ENCODE measurements around the gene MYEF2.

Gene MYEF2, protein sequence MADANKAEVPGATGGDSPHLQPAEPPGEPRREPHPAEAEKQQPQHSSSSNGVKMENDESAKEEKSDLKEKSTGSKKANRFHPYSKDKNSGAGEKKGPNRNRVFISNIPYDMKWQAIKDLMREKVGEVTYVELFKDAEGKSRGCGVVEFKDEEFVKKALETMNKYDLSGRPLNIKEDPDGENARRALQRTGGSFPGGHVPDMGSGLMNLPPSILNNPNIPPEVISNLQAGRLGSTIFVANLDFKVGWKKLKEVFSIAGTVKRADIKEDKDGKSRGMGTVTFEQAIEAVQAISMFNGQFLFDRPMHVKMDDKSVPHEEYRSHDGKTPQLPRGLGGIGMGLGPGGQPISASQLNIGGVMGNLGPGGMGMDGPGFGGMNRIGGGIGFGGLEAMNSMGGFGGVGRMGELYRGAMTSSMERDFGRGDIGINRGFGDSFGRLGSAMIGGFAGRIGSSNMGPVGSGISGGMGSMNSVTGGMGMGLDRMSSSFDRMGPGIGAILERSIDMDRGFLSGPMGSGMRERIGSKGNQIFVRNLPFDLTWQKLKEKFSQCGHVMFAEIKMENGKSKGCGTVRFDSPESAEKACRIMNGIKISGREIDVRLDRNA

DNA sequence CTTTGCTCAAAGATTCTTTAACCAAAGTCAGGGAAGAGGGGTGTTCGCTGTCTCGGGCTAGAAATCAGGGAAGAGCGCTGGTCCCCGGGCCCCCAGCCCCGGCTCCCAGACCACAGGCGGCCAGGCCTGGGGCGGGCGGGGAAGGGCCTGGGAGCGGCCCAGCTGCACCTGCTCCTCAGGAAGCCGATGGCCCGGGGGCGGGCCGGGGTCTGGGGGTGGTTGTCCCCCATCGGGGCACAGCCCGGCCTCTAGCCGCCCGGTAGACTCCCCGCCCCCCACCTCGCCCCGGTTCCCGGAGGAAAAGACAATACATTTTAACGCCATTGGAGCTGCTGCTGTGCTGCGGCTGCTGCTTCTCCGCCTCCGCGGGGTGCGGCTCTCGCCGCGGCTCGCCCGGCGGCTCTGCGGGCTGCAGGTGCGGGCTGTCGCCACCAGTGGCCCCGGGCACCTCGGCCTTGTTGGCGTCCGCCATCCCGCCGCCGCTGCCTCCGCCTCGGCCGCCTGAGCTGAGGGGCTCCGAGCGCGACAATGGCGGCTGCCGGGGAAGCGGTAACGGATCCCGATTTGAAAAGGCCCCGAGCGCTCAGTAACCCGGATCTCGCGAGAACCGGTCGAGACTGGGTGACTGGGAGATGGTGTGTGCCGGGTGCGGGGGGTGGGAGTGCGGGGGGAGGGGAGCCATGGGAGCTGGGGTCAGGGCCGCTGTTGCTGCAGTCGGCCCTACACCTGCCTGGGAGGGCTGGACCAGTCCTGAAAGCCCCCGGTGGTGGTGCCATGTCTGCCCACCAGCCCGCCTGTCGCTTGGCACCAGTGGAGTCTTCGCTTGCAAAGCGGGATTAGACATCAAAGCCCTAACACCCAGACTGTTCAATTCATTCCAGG is at the start of gene MYEF2:
TSS of gene MYEF2 (minus strand) at position 530 of the 882 bp plus-strand sequence. CDS start at position 472, 58 bp downstream.
- no peaks in the 10 kb centered on the region; a peak in 1 of 22 replicates for H3K27me3 ChIP-seq
- H3K27ac ChIP-seq, result peak within 1 kb of the TSS; percentile 59 to 80 (median 66); a peak in 21 of 22 replicates
- H3K9me3 ChIP-seq (replicated peaks in 1 of 11), result peaks cover 0 to 7% (median 0%) of the 10 kb centered on the region in 11 experiments; a peak in 3 of 22 replicates
- no peaks in the 10 kb centered on the region for H3K36me3 ChIP-seq
- peak within 1 kb of the TSS; percentile 47 to 68 (median 58) for H3K4me2 ChIP-seq
- no peak for TF ChIP-seq Cebpa-rat (IDR thresholded peaks at IDR 0.05)
- H3K9ac ChIP-seq, result peak within 1 kb of the TSS; percentile 68 to 85 (median 76)
- H4K20me1 ChIP-seq, result no peaks in the 10 kb centered on the region
- peak within 1 kb of the TSS; percentile 56 to 74 (median 64) for H3K4me3 ChIP-seq
- peaks cover 0 to 8% (median 0%) of the 10 kb centered on the region in 10 experiments; a peak in 5 of 20 replicates for H3K4me1 ChIP-seq

DNA sequence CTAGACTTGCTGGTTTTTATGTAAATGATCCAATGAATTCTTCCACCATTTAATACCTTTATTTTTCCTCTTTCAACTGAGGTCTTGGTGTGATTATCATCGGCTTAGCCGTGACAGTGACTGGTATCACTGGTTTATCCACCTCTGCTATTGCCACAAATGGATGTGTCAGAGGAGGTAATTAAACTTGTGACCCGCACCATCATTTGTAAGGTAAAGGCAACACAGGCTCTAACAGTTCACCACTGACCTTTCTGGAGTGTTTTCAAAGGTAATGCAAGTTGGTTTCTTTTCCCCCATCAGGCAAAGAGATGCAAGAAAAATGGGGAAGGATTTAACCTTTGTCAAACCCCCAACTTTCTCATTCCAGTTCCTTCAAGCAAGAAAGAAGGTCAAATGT is 47.7 kb upstream of the MYEF2 start:
- no peak overlapping the region for H3K27ac ChIP-seq
- no peaks in the 10 kb centered on the region for H4K20me1 ChIP-seq
- H3K27me3 ChIP-seq, result no peaks in the 10 kb centered on the region
- no peak overlapping the region for H3K4me3 ChIP-seq
- H3K9ac ChIP-seq, result no peak overlapping the region
- no peaks in the 10 kb centered on the region for H3K4me1 ChIP-seq
- no peaks in the 10 kb centered on the region for H3K36me3 ChIP-seq
- H3K4me2 ChIP-seq, result no peak overlapping the region
- no peaks in the 10 kb centered on the region for H3K9me3 ChIP-seq (replicated peaks in 1 of 11)
- TF ChIP-seq Cebpa-rat (IDR thresholded peaks at IDR 0.05), result no peak

DNA sequence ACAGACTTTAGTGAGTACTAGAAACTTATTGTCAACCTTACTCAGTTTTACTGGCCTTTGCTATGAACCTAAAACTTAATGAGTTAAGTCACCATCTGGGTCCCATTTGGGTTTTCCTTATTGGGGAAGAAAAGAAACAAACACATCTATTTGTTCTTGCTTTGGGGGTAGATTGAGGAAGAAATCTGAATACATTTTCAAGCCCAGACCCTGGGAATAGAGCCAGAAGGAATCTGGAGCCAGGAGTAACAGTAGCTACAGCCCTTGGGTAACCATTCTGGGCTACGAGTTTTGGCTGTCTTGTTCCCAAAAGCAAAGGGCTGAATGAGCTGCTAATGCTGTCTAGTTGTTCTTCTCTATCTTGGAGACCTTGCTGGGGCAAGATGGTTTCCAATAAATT is 44.5 kb upstream of the MYEF2 start:
- no peak for TF ChIP-seq Cebpa-rat (IDR thresholded peaks at IDR 0.05)
- H3K4me1 ChIP-seq, result no peaks in the 10 kb centered on the region

DNA sequence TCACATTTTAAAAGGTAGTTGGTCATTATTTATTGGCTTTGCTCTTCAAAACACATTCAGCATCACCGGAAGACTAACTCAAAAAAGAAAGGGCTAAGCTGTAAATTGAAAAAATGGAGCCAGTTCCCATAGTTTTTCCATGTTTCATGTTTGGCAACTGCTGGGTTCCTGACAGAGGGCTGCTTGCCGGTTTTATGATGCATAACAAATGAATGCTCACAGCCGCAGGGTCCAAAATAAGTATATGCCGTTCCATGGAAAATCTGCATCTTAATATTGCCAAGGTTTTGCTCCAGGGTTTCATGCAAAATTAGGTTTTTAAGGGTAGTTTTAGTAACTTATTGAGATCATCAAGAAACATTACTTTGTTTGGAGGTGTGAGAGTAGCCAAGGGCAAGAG is 43.8 kb upstream of the MYEF2 start:
- Histone ChIP-seq H3K9ac (no peak overlapping the region), H3K4me2 (no peak overlapping the region), H3K4me3 (no peak overlapping the region), H3K27ac (no peak overlapping the region), H3K9me3 (replicated peaks in 1 of 11) (no peaks in the 10 kb centered on the region), H3K27me3 (no peaks in the 10 kb centered on the region), H4K20me1 (no peaks in the 10 kb centered on the region), H3K4me1 (no peaks in the 10 kb centered on the region), H3K36me3 (no peaks in the 10 kb centered on the region)
- no peak for TF ChIP-seq Cebpa-rat (IDR thresholded peaks at IDR 0.05)

More for the DNA sequence above, 44.5 kb upstream of the MYEF2 start:
- Histone ChIP-seq H3K9ac (no peak overlapping the region), H3K4me2 (no peak overlapping the region), H4K20me1 (no peaks in the 10 kb centered on the region), H3K27me3 (no peaks in the 10 kb centered on the region), H3K27ac (no peak overlapping the region), H3K4me3 (no peak overlapping the region), H3K36me3 (no peaks in the 10 kb centered on the region), H3K9me3 (replicated peaks in 1 of 11) (no peaks in the 10 kb centered on the region)

DNA sequence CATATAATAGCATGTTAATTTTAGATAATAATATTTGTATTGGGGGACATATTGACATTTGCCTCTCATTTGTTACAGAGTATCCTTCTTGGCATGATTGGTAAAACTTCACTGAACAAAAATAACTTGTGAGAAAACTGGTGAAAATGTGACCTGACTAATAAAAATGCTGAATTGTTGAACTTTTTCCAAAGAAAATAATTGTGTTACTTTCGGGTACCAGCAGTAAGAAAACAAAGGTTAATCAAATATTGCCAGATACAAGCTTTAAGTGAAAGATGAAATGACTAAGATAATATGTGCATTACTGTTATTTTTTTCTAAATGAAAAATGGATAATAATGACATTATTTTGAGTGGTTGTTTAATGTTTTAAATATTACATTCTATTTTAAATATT is 43.2 kb upstream of the MYEF2 start:
- no peaks in the 10 kb centered on the region for H3K9me3 ChIP-seq (replicated peaks in 1 of 11)
- no peaks in the 10 kb centered on the region for H3K27me3 ChIP-seq
- TF ChIP-seq Cebpa-rat (IDR thresholded peaks at IDR 0.05), result no peak
- no peak overlapping the region for H3K9ac ChIP-seq
- no peak overlapping the region for H3K4me2 ChIP-seq
- H3K4me3 ChIP-seq, result no peak overlapping the region
- no peaks in the 10 kb centered on the region for H4K20me1 ChIP-seq
- H3K27ac ChIP-seq, result no peak overlapping the region
- H3K36me3 ChIP-seq, result no peaks in the 10 kb centered on the region
- no peaks in the 10 kb centered on the region for H3K4me1 ChIP-seq

DNA sequence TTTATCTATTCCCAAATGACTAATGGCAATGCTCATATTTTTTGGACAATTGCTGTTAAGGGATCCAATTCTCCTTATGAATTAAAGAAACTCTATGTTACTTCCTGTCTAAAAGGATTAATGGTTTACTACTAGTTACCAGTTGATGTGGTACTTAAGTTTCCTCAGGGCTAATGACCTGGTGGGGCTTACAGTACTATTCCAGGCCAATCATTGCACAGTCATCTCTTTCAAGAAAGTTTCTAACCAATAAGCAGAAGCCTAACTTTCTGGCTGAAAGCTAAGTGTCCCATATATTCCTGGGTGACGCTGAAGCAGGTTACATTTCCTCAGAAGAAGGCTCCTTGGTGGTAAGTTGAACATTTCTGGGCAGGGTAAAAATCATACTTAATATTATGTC is 27.9 kb upstream of the MYEF2 start, which contains the start of gene SLC12A1:
TSS of gene SLC12A1 (plus strand) at position 322 of the 400 bp plus-strand sequence. CDS start 1,418 bp downstream, outside the sequence.
- no peak within 1 kb of the TSS for H3K4me2 ChIP-seq
- no peak for TF ChIP-seq Cebpa-rat (IDR thresholded peaks at IDR 0.05)
- no peaks in the 10 kb centered on the region for H4K20me1 ChIP-seq
- no peaks in the 10 kb centered on the region for H3K9me3 ChIP-seq (replicated peaks in 1 of 11)
- no peak within 1 kb of the TSS for H3K4me3 ChIP-seq
- H3K4me1 ChIP-seq, result no peaks in the 10 kb centered on the region
- no peak within 1 kb of the TSS for H3K9ac ChIP-seq
- H3K36me3 ChIP-seq, result no peaks in the 10 kb centered on the region
- H3K27me3 ChIP-seq, result no peaks in the 10 kb centered on the region
- H3K27ac ChIP-seq, result no peak within 1 kb of the TSS

DNA sequence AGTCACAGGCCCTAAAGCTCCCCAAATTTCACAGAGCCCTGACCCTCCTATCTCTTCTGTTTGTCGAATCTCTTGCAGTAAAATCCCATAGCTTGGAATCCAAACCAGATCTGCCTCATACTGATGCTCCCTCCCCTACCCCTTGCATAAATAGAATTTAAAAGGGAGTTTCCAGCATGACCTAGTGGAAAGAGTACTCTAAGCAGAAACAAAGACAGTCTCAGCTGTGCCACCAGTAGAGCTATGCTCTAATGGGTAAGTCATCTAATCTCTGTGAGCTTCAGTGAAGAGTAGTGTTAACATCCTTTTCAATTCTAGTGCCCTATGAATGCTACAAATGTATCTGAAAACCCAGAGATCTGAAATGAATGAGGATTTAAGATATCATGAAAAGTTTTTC is 24.0 kb upstream of the MYEF2 start:
- Histone ChIP-seq H3K36me3 (no peaks in the 10 kb centered on the region), H3K4me3 (no peak overlapping the region)

DNA sequence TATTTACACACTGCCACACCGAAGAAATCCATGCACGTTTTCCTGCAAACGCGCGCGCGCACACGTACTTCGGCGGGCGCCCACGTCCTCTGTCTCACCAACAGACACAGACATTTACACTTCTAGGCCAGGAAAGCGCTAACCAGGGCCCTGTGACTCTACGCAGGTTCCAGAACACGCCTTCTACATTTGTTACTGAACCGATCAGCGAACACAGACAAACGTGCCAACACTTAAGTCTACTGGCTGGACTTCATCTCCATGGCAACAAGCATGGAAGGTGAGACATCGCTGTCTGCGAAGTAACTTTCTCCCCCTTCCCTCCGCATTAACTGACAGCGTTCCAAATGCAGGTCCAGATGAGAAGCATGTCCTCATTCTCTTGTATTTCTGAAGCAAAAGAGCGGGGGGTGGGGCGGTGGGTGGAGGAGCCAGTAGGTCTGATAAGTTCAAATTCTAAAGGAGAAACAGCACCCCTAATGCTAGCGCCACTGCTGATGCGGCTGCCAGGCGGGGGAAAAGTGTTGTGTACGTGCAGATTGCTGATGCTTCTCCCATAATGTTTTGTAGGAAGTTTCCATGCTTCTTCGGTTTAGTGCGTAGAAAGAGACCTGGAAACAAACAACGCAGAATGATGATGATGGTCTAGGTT is 13.6 kb upstream of the MYEF2 start, which contains the start of gene CTXN2:
TSS of gene CTXN2 (plus strand) at position 92 of the 652 bp plus-strand sequence. CDS start 9,636 bp downstream, outside the sequence.
- no peaks in the 10 kb centered on the region for H3K27me3 ChIP-seq
- H3K4me2 ChIP-seq, result no peak within 1 kb of the TSS
- H3K9me3 ChIP-seq (replicated peaks in 1 of 11), result no peaks in the 10 kb centered on the region
- H4K20me1 ChIP-seq, result no peaks in the 10 kb centered on the region
- H3K27ac ChIP-seq, result no peak within 1 kb of the TSS
- H3K4me3 ChIP-seq, result no peak within 1 kb of the TSS
- H3K36me3 ChIP-seq, result no peaks in the 10 kb centered on the region
- no peak for TF ChIP-seq Cebpa-rat (IDR thresholded peaks at IDR 0.05)
- H3K4me1 ChIP-seq, result no peaks in the 10 kb centered on the region
- H3K9ac ChIP-seq, result no peak within 1 kb of the TSS

More for the DNA sequence above, 24.0 kb upstream of the MYEF2 start:
- no peaks in the 10 kb centered on the region for H4K20me1 ChIP-seq
- H3K9ac ChIP-seq, result no peak overlapping the region
- no peaks in the 10 kb centered on the region for H3K9me3 ChIP-seq (replicated peaks in 1 of 11)
- TF ChIP-seq Cebpa-rat (IDR thresholded peaks at IDR 0.05), result no peak
- H3K27ac ChIP-seq, result no peak overlapping the region
- no peak overlapping the region for H3K4me2 ChIP-seq
- H3K27me3 ChIP-seq, result no peaks in the 10 kb centered on the region
- H3K4me1 ChIP-seq, result no peaks in the 10 kb centered on the region
